A549 (cell line): ENCODE measurements around the gene ABCG8. TPM values are rescaled to one million over a fixed set of nuclear protein-coding genes. Genes with fewer than 3 reads are reported as not detected.

Experiments
- ATAC-seq, 2 experiments: fragments of 200-7000 bp in 1 of 2; fragments of >200 bp in 1 of 2; cut with Nextera tagmentation in 1 of 2; cut with Tn5 transposase in 1 of 2; 3 replicates each; pipeline versions ENCODE4 v1.8.0 to v1.9.1; 2018 to 2020; ENCODE audit warnings: mild to moderate bottlenecking in 1 of 2, moderate library complexity in 1 of 2
- CTCF ChIA-PET: fragments of 300-600 bp; sonication (Branson Sonifier 250); formaldehyde crosslinking; extraction: SDS; loops from one replicate; lab custom pipeline; 2021; ENCODE audit warnings: antibody characterized with exemption, inconsistent platforms; lab: Yijun Ruan, JAX
- POLR2A ChIA-PET: fragments of 350-600 bp; formaldehyde crosslinking; extraction: SDS; loops from one replicate; lab custom pipeline; 2021; ENCODE audit warnings: antibody characterized with exemption, inconsistent platforms; lab: Yijun Ruan, JAX
- DNase-seq, 2 experiments: peaks; one replicate each; pipeline versions ENCODE4 v3.0.0 to v3.0.0-alpha.2; 2011 to 2016; ENCODE audit warnings: low read depth in 1 of 2, low spot score in 1 of 2
- FAIRE-seq: peaks from 2 replicates; lab custom pipeline; 2011; peaks lifted over from hg19 to GRCh38; lab: Jason Lieb, UNC
- H3K27ac ChIP-seq, 2 experiments: fragments of >200 bp; sonication (Bioruptor Twin); formaldehyde crosslinking; 3 replicates each; pipeline ENCODE4 v1.5.1; 2016 to 2017
- H3K4me1 ChIP-seq: fragments of >200 bp; sonication (Bioruptor Twin); formaldehyde crosslinking; 3 replicates; pipeline ENCODE4 v1.6.1; 2016
- H3K4me2 ChIP-seq: fragments of >200 bp; sonication (Bioruptor Twin); formaldehyde crosslinking; 3 replicates; pipeline ENCODE4 v1.6.1; 2016
- H3K4me3 ChIP-seq: fragments of >200 bp; sonication (Bioruptor Twin); formaldehyde crosslinking; 3 replicates; pipeline ENCODE4 v1.5.1; 2016
- H3K9me3 ChIP-seq: fragments of >200 bp; sonication (Bioruptor Twin); formaldehyde crosslinking; 3 replicates; pipeline ENCODE4 v1.6.1; 2016
- BHLHE40 ChIP-seq: IDR thresholded peaks from 2 replicates; pipeline ENCODE4 v1.6.1; 2012; ENCODE audit warnings: low read depth, low read length, inconsistent platforms
- CHD2 ChIP-seq: fragments of 150-350 bp; IDR thresholded peaks from 2 replicates; pipeline ENCODE4 v1.6.1; 2014; ENCODE audit warnings: low read length; ENCODE audit not compliant: partially characterized antibody
- EHMT2 ChIP-seq: fragments of 200-600 bp; sonication (generic); IDR thresholded peaks from 2 replicates; pipeline ENCODE4 v1.6.1; 2016; ENCODE audit warnings: antibody characterized with exemption, low read depth, mild to moderate bottlenecking, moderate library complexity
- ELK1 ChIP-seq: fragments of 150-350 bp; IDR thresholded peaks from 2 replicates; pipeline ENCODE4 v1.6.1; 2014; ENCODE audit warnings: low read depth, mild to moderate bottlenecking, low read length
- EP300 ChIP-seq, 2 experiments: fragments of >200 bp; sonication (Bioruptor Twin); formaldehyde crosslinking; IDR thresholded peaks; 2 replicates in 1 of 2; 3 replicates in 1 of 2; pipeline ENCODE4 v1.6.1; 2016 to 2017
- FOXS1 ChIP-seq: fragments of 250-450 bp; sonication (Bioruptor Pico); IDR thresholded peaks from 2 replicates; pipeline ENCODE4 v1.5.0; 2020; ENCODE audit warnings: mild to moderate bottlenecking, moderate library complexity
- GATA3 ChIP-seq: IDR thresholded peaks from 2 replicates; pipeline ENCODE4 v1.6.1; 2012; ENCODE audit warnings: borderline replicate concordance
- HES2 ChIP-seq: fragments of >200 bp; sonication (Bioruptor Twin); formaldehyde crosslinking; IDR thresholded peaks from 2 replicates; pipeline ENCODE4 v1.6.1; 2016
- HMGXB4 ChIP-seq: fragments of 250-450 bp; sonication (Bioruptor Pico); IDR thresholded peaks from 2 replicates; pipeline ENCODE4 v1.5.0; 2021; ENCODE audit warnings: mild to moderate bottlenecking, moderate library complexity, borderline replicate concordance
- HOXA7 ChIP-seq: fragments of 250-450 bp; sonication (Bioruptor Pico); IDR thresholded peaks from 2 replicates; pipeline ENCODE4 v1.5.0; 2020; ENCODE audit warnings: mild to moderate bottlenecking, moderate library complexity
- HOXB5 ChIP-seq: fragments of 250-450 bp; sonication (Bioruptor Pico); IDR thresholded peaks from 2 replicates; pipeline ENCODE4 v1.5.0; 2020; ENCODE audit warnings: mild to moderate bottlenecking, moderate library complexity
- JUNB ChIP-seq: fragments of >200 bp; sonication (Bioruptor Twin); formaldehyde crosslinking; IDR thresholded peaks from 2 replicates; pipeline ENCODE4 v1.6.1; 2016
- KDM1A ChIP-seq: fragments of 200-600 bp; sonication (generic); IDR thresholded peaks from 2 replicates; pipeline ENCODE4 v1.6.1; 2016; ENCODE audit warnings: low read depth, mild to moderate bottlenecking
- KDM5A ChIP-seq: fragments of 200-600 bp; sonication (generic); IDR thresholded peaks from 2 replicates; pipeline ENCODE4 v1.6.1; 2016; ENCODE audit warnings: antibody characterized with exemption, mild to moderate bottlenecking
- MAX ChIP-seq: IDR thresholded peaks from 2 replicates; pipeline ENCODE4 v1.6.1; 2012
- NFE2L2 ChIP-seq: fragments of 150-350 bp; conservative IDR thresholded peaks from 2 replicates; pipeline ENCODE4 v1.6.1; 2014; ENCODE audit warnings: low read length
- PHF8 ChIP-seq: fragments of 200-600 bp; sonication (generic); IDR thresholded peaks from 2 replicates; pipeline ENCODE4 v1.6.1; 2016; ENCODE audit warnings: low read depth, mild to moderate bottlenecking, antibody characterized with exemption, moderate library complexity, borderline replicate concordance
- POLR2AphosphoS2 ChIP-seq: conservative IDR thresholded peaks from 2 replicates; pipeline ENCODE4 v1.6.1; 2012; ENCODE audit warnings: low read length, improper control_type of control experiment, inconsistent platforms
- RCOR1 ChIP-seq: fragments of 150-350 bp; IDR thresholded peaks from 2 replicates; pipeline ENCODE4 v1.6.1; 2014; ENCODE audit warnings: antibody characterized with exemption, low read length, low read depth
- SREBF2 ChIP-seq: fragments of 450-650 bp; IDR thresholded peaks from 2 replicates; pipeline ENCODE4 v1.6.1; 2014; ENCODE audit warnings: mild to moderate bottlenecking, moderate library complexity
- TFCP2L1 ChIP-seq: fragments of 250-450 bp; sonication (Bioruptor Pico); IDR thresholded peaks from 2 replicates; pipeline ENCODE4 v1.5.0; 2021; ENCODE audit warnings: mild to moderate bottlenecking
- TP53 ChIP-seq: fragments of 250-450 bp; sonication (Bioruptor Pico); IDR thresholded peaks from 2 replicates; pipeline ENCODE4 v1.5.0; 2021; ENCODE audit warnings: mild to moderate bottlenecking, moderate library complexity
- ZC3H11A ChIP-seq: fragments of 450-650 bp; IDR thresholded peaks from 2 replicates; pipeline ENCODE4 v1.6.1; 2014; ENCODE audit warnings: antibody characterized with exemption, mild to moderate bottlenecking
- WGBS: methylation state at CpG from one replicate; pipeline ENCODE4 v1.1.6; 2017; ENCODE audit errors: missing lambda C conversion rate; 5-methylcytosine and 5-hydroxymethylcytosine counted together
- polyA plus RNA-seq, 4 experiments: library from polyadenylated mRNA; depleted of rRNA in 3 of 4; stranded (reverse); fragments of >200 nt; fragmentation: RNase III in 1 of 4; extraction: RNeasy Plus Mini Kit Qiagen cat#74134 plus additional on column Dnase treatment in 1 of 4; gene quantifications; 2 replicates in 3 of 4; 3 replicates in 1 of 4; pipeline ENCODE4 v1.2.3, GENCODE V29; 2011 to 2017

ABCG8 gene
- polyA plus RNA-seq, 2 of the 4 experiments (the other 2 are of a cell fraction), result not detected

- DNase-seq, result no peak
- no peaks in the 10 kb centered on the region for H3K9me3 ChIP-seq
- peak overlapping the region; percentile 59; the same call in 2 of the 3 replicates for H3K4me2 ChIP-seq
- peaks cover 28% of the 10 kb centered on the region for H3K4me1 ChIP-seq
- H3K27ac ChIP-seq, result no peak overlapping the region
- H3K4me3 ChIP-seq, result no peak overlapping the region
- ATAC-seq, result no peak
- FAIRE-seq, result no peak
- CTCF ChIA-PET, result interaction anchor here (1.6 to 4.3 kb wide), 4 partner anchors 22 to 294 kb away, joined by 5 to 26 read pairs (median 14); no protein-coding TSS in a partner anchor
- WGBS, result 57% methylated on average over 2 of the region's 2 CpGs
- POLR2A ChIA-PET, result interaction anchor here (1.1 kb wide), 1 partner anchor 303 kb away, joined by 5 read pairs; the partner anchor contains the start of gene THADA
- no peak for TF ChIP-seq FOXS1
- TF ChIP-seq EP300 (IDR thresholded peaks at IDR 0.05), result no peak
- TF ChIP-seq GATA3, result no peak
- TF ChIP-seq POLR2AphosphoS2, result no peak
- no peak for TF ChIP-seq TP53
- TF ChIP-seq BHLHE40, result no peak
- no peak for TF ChIP-seq KDM5A
- no peak for TF ChIP-seq PHF8
- TF ChIP-seq MAX, result no peak
- TF ChIP-seq, all 56 proteins: peak for 0
Observed at GRCh38 chr2:43899589-43899988, 60.8 kb downstream of the ABCG8 start.

GRCh38 chr2:43905371-43905803 is 66.6 kb downstream of the ABCG8 start:
- WGBS, result 91% methylated on average over 11 of the region's 11 CpGs
- no peak overlapping the region for H3K27ac ChIP-seq
- no peak overlapping the region for H3K4me3 ChIP-seq
- H3K4me2 ChIP-seq, result no peak overlapping the region
- peaks cover 13% of the 10 kb centered on the region; the same call in 2 of the 3 replicates for H3K4me1 ChIP-seq
- TF ChIP-seq RCOR1, result no peak
- no peak for TF ChIP-seq SREBF2
- TF ChIP-seq HOXA7, result no peak
- TF ChIP-seq EHMT2, result no peak
- TF ChIP-seq NFE2L2, result no peak
- no peak for TF ChIP-seq HES2
- TF ChIP-seq KDM1A, result no peak
- no peak for TF ChIP-seq BHLHE40
- no peak for TF ChIP-seq HOXB5 (CRISPR knock-in tag)
- TF ChIP-seq JUNB, result no peak
- POLR2A ChIA-PET, result interaction anchor here (1.8 kb wide), 1 partner anchor 310 kb away, joined by 5 read pairs; the partner anchor contains the start of gene THADA
- FAIRE-seq (no peak), ATAC-seq (no peak), DNase-seq (no peak)
- CTCF ChIA-PET, result interaction anchor here (1.2 to 3.9 kb wide), 6 partner anchors 13 to 300 kb away, joined by 3 to 15 read pairs (median 4); no protein-coding TSS in a partner anchor
- H3K9me3 ChIP-seq, result no peaks in the 10 kb centered on the region

- POLR2A ChIA-PET, result interaction anchor here (1.8 kb wide), 1 partner anchor 310 kb away, joined by 5 read pairs; the partner anchor contains the start of gene THADA
- no peak for ATAC-seq
Observed at GRCh38 chr2:43905871-43906270, 67.1 kb downstream of the ABCG8 start.

More at GRCh38 chr2:43905871-43906270, 67.1 kb downstream of the ABCG8 start:
- H3K4me2 ChIP-seq, result no peak overlapping the region
- TF ChIP-seq HOXA7 (no peak), HMGXB4 (CRISPR knock-in tag) (no peak), EP300 (IDR thresholded peaks at IDR 0.05) (no peak), ELK1 (no peak), CHD2 (no peak), ZC3H11A (no peak), TFCP2L1 (CRISPR knock-in tag) (no peak), MAX (no peak)
- DNase-seq (no peak), FAIRE-seq (no peak)
- no peaks in the 10 kb centered on the region for H3K9me3 ChIP-seq
- no peak overlapping the region for H3K4me3 ChIP-seq
- 85% methylated on average over 5 of the region's 5 CpGs for WGBS
- H3K4me1 ChIP-seq, result peaks cover 13% of the 10 kb centered on the region; the same call in 2 of the 3 replicates
- H3K27ac ChIP-seq, result no peak overlapping the region
- CTCF ChIA-PET, result interaction anchor here (0.8 to 2.2 kb wide), 9 partner anchors 13 to 301 kb away, joined by 3 to 14 read pairs (median 3); no protein-coding TSS in a partner anchor
